Omental fat pad (tissue), 4 donors: Measurements from ENCODE around the gene KANSL1. TPM values are rescaled to one million over a fixed set of nuclear protein-coding genes. Genes with fewer than 3 reads are reported as not detected.
"Not testable (repeated sequence)": the region's sequence is repeated elsewhere in the genome, so short reads cannot be mapped to it uniquely, and the experiment has no call there.

Experiments
- ATAC-seq: fragments of 150-250 bp; one replicate; pipeline ENCODE4 v1.9.1; 2016; ENCODE audit warnings: mild to moderate bottlenecking, moderate library complexity; ENCODE audit not compliant: low FRiP score
- DNase-seq: peaks from one replicate; pipeline ENCODE4 v3.0.0-alpha.2; 2019; ENCODE audit warnings: low spot score
- CTCF ChIP-seq, 3 donors: fragments of 450-650 bp; IDR thresholded peaks; one replicate each; pipeline ENCODE4 v1.5.1; 2016 to 2017; ENCODE audit warnings: antibody characterized with exemption in 3 of 3, mild to moderate bottlenecking in 3 of 3, moderate library complexity in 2 of 3
- total RNA-seq, 4 donors: library from RNA; depleted of rRNA; stranded (reverse); fragments of >200 nt; gene quantifications; one replicate each; pipeline ENCODE4 v1.1.0, GENCODE V29; 2016

Gene KANSL1
- total RNA-seq, 4 donors from 2014 or later, result 48.9 to 109 (median 57.4) TPM

- DNase-seq (no peak), ATAC-seq (no peak)
- TF ChIP-seq CTCF (IDR thresholded peaks at IDR 0.05), result no peak
These were observed 165.9 kb downstream of the KANSL1 start for GRCh38 chr17:46027048-46027975.

GRCh38 chr17:46026166-46027047 lies 166.8 kb downstream of the KANSL1 start:
- no peak for TF ChIP-seq CTCF (IDR thresholded peaks at IDR 0.05)
- DNase-seq, result no peak
- ATAC-seq, result no peak

GRCh38 chr17:46025510-46026165 lies 167.6 kb downstream of the KANSL1 start:
- ATAC-seq (no peak), DNase-seq (no peak)
- no peak for TF ChIP-seq CTCF (IDR thresholded peaks at IDR 0.05)

DNA sequence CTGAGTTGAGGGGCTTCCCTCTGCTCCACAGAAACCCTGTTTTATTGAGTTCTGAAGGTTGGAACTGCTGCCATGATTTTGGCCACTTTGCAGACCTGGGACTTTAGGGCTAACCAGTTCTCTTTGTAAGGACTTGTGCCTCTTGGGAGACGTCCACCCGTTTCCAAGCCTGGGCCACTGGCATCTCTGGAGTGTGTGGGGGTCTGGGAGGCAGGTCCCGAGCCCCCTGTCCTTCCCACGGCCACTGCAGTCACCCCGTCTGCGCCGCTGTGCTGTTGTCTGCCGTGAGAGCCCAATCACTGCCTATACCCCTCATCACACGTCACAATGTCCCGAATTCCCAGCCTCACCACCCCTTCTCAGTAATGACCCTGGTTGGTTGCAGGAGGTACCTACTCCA lies 168.2 kb downstream of the KANSL1 start:
- TF ChIP-seq CTCF (IDR thresholded peaks at IDR 0.05), result no peak
- ATAC-seq (no peak), DNase-seq (no peak)

- DNase-seq, result no peak
- ATAC-seq, result no peak
- no peak for TF ChIP-seq CTCF (IDR thresholded peaks at IDR 0.05)
These were observed 168.6 kb downstream of the KANSL1 start for GRCh38 chr17:46024590-46024989.

GRCh38 chr17:46023783-46024388 lies 169.3 kb downstream of the KANSL1 start:
- ATAC-seq (no peak), DNase-seq (no peak)
- no peak for TF ChIP-seq CTCF (IDR thresholded peaks at IDR 0.05)

GRCh38 chr17:46023366-46023765 lies 169.9 kb downstream of the KANSL1 start:
- DNase-seq, ATAC-seq: not testable (repeated sequence)
